ENCODE data around the gene STEAP2.

STEAP2 gene

GRCh38 chr7:90272242-90272641, 60.7 kb downstream of the STEAP2 start:
- no peak for DNase-seq

GRCh38 chr7:90274161-90274560, 62.6 kb downstream of the STEAP2 start:
- no peak for DNase-seq

GRCh38 chr7:90276033-90276728, 64.6 kb downstream of the STEAP2 start:
- DNase-seq, result no peak

All from C1 segment of cervical spinal cord (tissue), 14 donors.